Thyroid gland (tissue), 4 donors: ENCODE data around the gene LOXL1.

Experiments used
- CTCF ChIP-seq, 6 experiments: fragments of 200-600 bp in 3 of 6; fragments of 450-650 bp in 3 of 6; sonication (generic) in 3 of 6; IDR thresholded peaks; one replicate each; pipeline ENCODE4 v1.5.1; 2016 to 2019; ENCODE audit warnings: antibody characterized with exemption in 6 of 6, mild to moderate bottlenecking in 2 of 6, inconsistent platforms in 1 of 6, moderate library complexity in 1 of 6
- POLR2A ChIP-seq, 2 donors: fragments of 450-650 bp; IDR thresholded peaks; one replicate each; pipeline ENCODE4 v1.6.1; 2017; ENCODE audit warnings: antibody characterized with exemption in 2 of 2, mild to moderate bottlenecking in 2 of 2, moderate library complexity in 1 of 2

- no peak for TF ChIP-seq POLR2A (IDR thresholded peaks at IDR 0.05)
- TF ChIP-seq CTCF (IDR thresholded peaks at IDR 0.05), result no peak
Observed at GRCh38 chr15:73965758-73966113, 39.5 kb downstream of the LOXL1 start.
